Activated naive CD8-positive, alpha-beta T cell treated with anti-CD3 and anti-CD28 coated beads for 36 hours (primary cell): Measurements from ENCODE around the gene PDPN. TPM values are rescaled to one million over a fixed set of nuclear protein-coding genes. Genes with fewer than 3 reads are reported as not detected.

ENCODE experiments used
- DNase-seq: peaks from one replicate; pipeline ENCODE4 v3.0.0; 2021
- H3K27ac Mint-ChIP-seq: one replicate; pipeline ENCODE4 v1.8.0; 2022; ENCODE audit warnings: mild to moderate bottlenecking, moderate library complexity, mixed read lengths
- H3K27me3 Mint-ChIP-seq: one replicate; pipeline ENCODE4 v1.8.0; 2022; ENCODE audit warnings: mild to moderate bottlenecking, mixed read lengths
- H3K36me3 Mint-ChIP-seq: one replicate; pipeline ENCODE4 v1.8.0; 2021; ENCODE audit warnings: mild to moderate bottlenecking, mixed read lengths
- H3K4me1 Mint-ChIP-seq: one replicate; pipeline ENCODE4 v1.8.0; 2021; ENCODE audit warnings: mixed read lengths
- H3K4me3 Mint-ChIP-seq: one replicate; pipeline ENCODE4 v1.8.0; 2022; ENCODE audit warnings: mild to moderate bottlenecking, moderate library complexity, mixed read lengths
- H3K9me3 Mint-ChIP-seq: one replicate; pipeline ENCODE4 v1.8.0; 2022; ENCODE audit warnings: mixed read lengths
- total RNA-seq, 2 experiments: library from RNA; stranded (reverse); gene quantifications; one replicate each; pipeline ENCODE4 v1.2.3, GENCODE V29; 2021

Gene PDPN
- total RNA-seq, 2 experiments from 2014 or later, result not detected

- H3K27ac Mint-ChIP-seq, result no peak overlapping the region
- H3K4me1 Mint-ChIP-seq, result peaks cover 12% of the 10 kb centered on the region
- H3K9me3 Mint-ChIP-seq, result peaks cover under 1% of the 10 kb centered on the region
- H3K4me3 Mint-ChIP-seq, result no peak overlapping the region
- no peak for DNase-seq
- H3K27me3 Mint-ChIP-seq, result no peaks in the 10 kb centered on the region
- peaks cover under 1% of the 10 kb centered on the region for H3K36me3 Mint-ChIP-seq
These were observed 80.8 kb downstream of the PDPN start for GRCh38 chr1:13664451-13664850.

DNA sequence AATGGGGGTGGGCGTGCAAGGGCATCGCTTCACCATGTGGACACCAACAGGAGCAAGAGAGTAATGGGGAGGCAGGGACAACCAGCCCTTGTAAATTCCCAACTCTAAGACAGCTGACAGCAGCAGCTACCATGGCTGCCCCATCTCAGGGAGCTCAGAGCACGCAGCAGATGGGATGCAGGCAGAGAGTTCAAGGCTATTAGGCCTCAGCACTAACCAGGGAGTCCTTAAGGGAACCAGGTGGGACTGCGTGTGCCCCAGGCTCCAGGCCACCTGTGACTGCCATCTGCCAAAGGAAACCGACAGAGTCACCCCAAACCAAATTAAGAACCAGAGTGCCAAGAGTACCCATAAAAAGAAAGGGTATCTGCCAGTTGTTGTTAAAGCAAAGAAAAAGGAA lies 82.7 kb downstream of the PDPN start:
- no peak for DNase-seq
- no peak overlapping the region for H3K27ac Mint-ChIP-seq
- H3K36me3 Mint-ChIP-seq, result no peaks in the 10 kb centered on the region
- no peak overlapping the region for H3K4me3 Mint-ChIP-seq
- H3K27me3 Mint-ChIP-seq, result no peaks in the 10 kb centered on the region
- peaks cover 12% of the 10 kb centered on the region for H3K4me1 Mint-ChIP-seq
- H3K9me3 Mint-ChIP-seq, result no peaks in the 10 kb centered on the region

Other genes with a start within 250 kb of the PDPN start
- gene PRAMEF14, start 236.7 kb upstream of the PDPN start, total RNA-seq, result not detected
- not detected for gene PRAMEF19, start 211.9 kb upstream of the PDPN start, total RNA-seq
- gene PRAMEF17, start 194.2 kb upstream of the PDPN start, total RNA-seq, result not detected
- gene PRAMEF20, start 173.4 kb upstream of the PDPN start, total RNA-seq, result not detected
- gene LRRC38, start 69.8 kb upstream of the PDPN start, total RNA-seq, result not detected
- gene PRDM2, start 116.4 kb downstream of the PDPN start, total RNA-seq, result 10 to 100 TPM; 47.3 to 57.5 TPM